H9 (cell line): ENCODE results near the gene ARHGEF17. TPM values are rescaled to one million over a fixed set of nuclear protein-coding genes. Genes with fewer than 3 reads are reported as not detected.

Experiments used
- DNase-seq: peaks from one replicate; pipeline ENCODE4 v3.0.0-alpha.2; 2017
- H2AFZ ChIP-seq: one replicate; pipeline ENCODE4 v1.6.1; 2013; ENCODE audit warnings: mild to moderate bottlenecking, low read length, control low read depth, moderate library complexity
- H2AK5ac ChIP-seq: 2 replicates; pipeline ENCODE4 v1.6.1; 2013; ENCODE audit warnings: low read length, control low read depth, mixed read lengths; ENCODE audit not compliant: insufficient read length
- H2BK120ac ChIP-seq: one replicate; pipeline ENCODE4 v1.6.1; 2013; ENCODE audit warnings: low read depth, mild to moderate bottlenecking, low read length, control low read depth, inconsistent platforms; ENCODE audit not compliant: poor library complexity, severe bottlenecking
- H2BK12ac ChIP-seq: 2 replicates; pipeline ENCODE4 v1.6.1; 2013; ENCODE audit warnings: low read length, control low read depth, mixed read lengths, low read depth; ENCODE audit not compliant: insufficient read length
- H2BK15ac ChIP-seq: 2 replicates; pipeline ENCODE4 v1.6.1; 2013; ENCODE audit warnings: low read depth, low read length, control low read depth
- H2BK20ac ChIP-seq: one replicate; pipeline ENCODE4 v1.6.1; 2013; ENCODE audit warnings: low read depth, mild to moderate bottlenecking, low read length, control low read depth, inconsistent platforms; ENCODE audit not compliant: poor library complexity, severe bottlenecking
- H2BK5ac ChIP-seq: 2 replicates; pipeline ENCODE4 v1.6.1; 2013; ENCODE audit warnings: low read length, control low read depth, mixed read lengths; ENCODE audit not compliant: insufficient read length
- H3K14ac ChIP-seq: 2 replicates; pipeline ENCODE4 v1.6.1; 2013; ENCODE audit warnings: low read length, control low read depth; ENCODE audit not compliant: insufficient read depth
- H3K18ac ChIP-seq: 2 replicates; pipeline ENCODE4 v1.6.1; 2013; ENCODE audit warnings: low read depth, mild to moderate bottlenecking, mixed read lengths, low read length, control low read depth; ENCODE audit not compliant: insufficient read length
- H3K23ac ChIP-seq: 2 replicates; pipeline ENCODE4 v1.6.1; 2013; ENCODE audit warnings: low read length, control low read depth, mixed read lengths, low read depth; ENCODE audit not compliant: insufficient read length
- H3K23me2 ChIP-seq: 2 replicates; pipeline ENCODE4 v1.6.1; 2013; ENCODE audit warnings: low read depth, mild to moderate bottlenecking, mixed read lengths, low read length, control low read depth; ENCODE audit not compliant: insufficient read length, poor library complexity, severe bottlenecking
- H3K27ac ChIP-seq: 2 replicates; pipeline ENCODE4 v1.5.1; 2013; ENCODE audit warnings: low read length, control low read depth, mixed read lengths, low read depth; ENCODE audit not compliant: insufficient read length
- H3K27me3 ChIP-seq: 2 replicates; pipeline ENCODE4 v1.6.1; 2013; ENCODE audit warnings: low read length, control low read depth, inconsistent platforms; ENCODE audit not compliant: insufficient read depth
- H3K4ac ChIP-seq: 2 replicates; pipeline ENCODE4 v1.6.1; 2013; ENCODE audit warnings: low read depth, mild to moderate bottlenecking, control low read depth, inconsistent platforms, low read length, moderate library complexity
- H3K4me1 ChIP-seq: 2 replicates; pipeline ENCODE4 v1.6.1; 2013; ENCODE audit warnings: low read length, control low read depth, inconsistent platforms; ENCODE audit not compliant: insufficient read depth
- H3K4me2 ChIP-seq: 2 replicates; pipeline ENCODE4 v1.6.1; 2013; ENCODE audit warnings: low read length, control low read depth, mixed read lengths; ENCODE audit not compliant: insufficient read length, insufficient read depth
- H3K56ac ChIP-seq: 2 replicates; pipeline ENCODE4 v1.6.1; 2013; ENCODE audit warnings: low read depth, mild to moderate bottlenecking, mixed read lengths, low read length, control low read depth; ENCODE audit not compliant: insufficient read length
- H3K79me1 ChIP-seq: 2 replicates; pipeline ENCODE4 v1.6.1; 2013; ENCODE audit warnings: low read depth, mild to moderate bottlenecking, moderate library complexity, low read length, control low read depth, inconsistent platforms; ENCODE audit not compliant: insufficient read depth, poor library complexity, severe bottlenecking
- H3K79me2 ChIP-seq: 2 replicates; pipeline ENCODE4 v1.6.1; 2013; ENCODE audit warnings: low read length, control low read depth, inconsistent platforms; ENCODE audit not compliant: insufficient read depth
- H3K9ac ChIP-seq: 2 replicates; pipeline ENCODE4 v1.6.1; 2013; ENCODE audit warnings: low read length, control low read depth, mixed read lengths; ENCODE audit not compliant: insufficient read length; ENCODE audit errors: extremely low read depth
- H3K9me3 ChIP-seq: one replicate; pipeline ENCODE4 v1.6.1; 2013; ENCODE audit warnings: low read depth, low read length, inconsistent platforms; ENCODE audit not compliant: control insufficient read depth
- H3T11ph ChIP-seq: one replicate; pipeline ENCODE4 v1.6.1; 2013; ENCODE audit warnings: mild to moderate bottlenecking, low read length, control low read depth, inconsistent platforms
- H4K20me1 ChIP-seq: one replicate; pipeline ENCODE4 v1.6.1; 2013; ENCODE audit not compliant: control insufficient read depth, insufficient read length, insufficient read depth
- H4K5ac ChIP-seq: 2 replicates; pipeline ENCODE4 v1.6.1; 2013; ENCODE audit warnings: low read depth, mild to moderate bottlenecking, mixed read lengths, low read length, control low read depth; ENCODE audit not compliant: insufficient read length
- H4K8ac ChIP-seq: replicated peaks from 2 replicates; pipeline ENCODE4 v1.6.1; 2013; ENCODE audit warnings: low read length, control low read depth, mixed read lengths, low read depth; ENCODE audit not compliant: insufficient read length
- H4K91ac ChIP-seq: 2 replicates; pipeline ENCODE4 v1.6.1; 2013; ENCODE audit warnings: low read depth, mild to moderate bottlenecking, moderate library complexity, mixed read lengths, low read length, control low read depth; ENCODE audit not compliant: insufficient read length
- H3K27ac Mint-ChIP-seq, 3 experiments: 2 replicates in 2 of 3; 3 replicates in 1 of 3; pipeline ENCODE4 v1.8.0; 2020 to 2021; ENCODE audit warnings: mixed read lengths in 3 of 3, mild to moderate bottlenecking in 1 of 3, moderate library complexity in 1 of 3
- H3K27me3 Mint-ChIP-seq: 2 replicates; pipeline ENCODE4 v1.8.0; 2021; ENCODE audit warnings: low read depth, mild to moderate bottlenecking, moderate library complexity, mixed read lengths
- H3K36me3 Mint-ChIP-seq, 3 experiments: 2 replicates in 2 of 3; 3 replicates in 1 of 3; pipeline ENCODE4 v1.8.0; 2020 to 2021; ENCODE audit warnings: low read depth in 3 of 3, mixed read lengths in 3 of 3; ENCODE audit not compliant: insufficient read depth in 1 of 3
- H3K4me1 Mint-ChIP-seq, 2 experiments: 2 replicates each; pipeline ENCODE4 v1.8.0; 2020; ENCODE audit warnings: mixed read lengths in 2 of 2
- H3K4me3 Mint-ChIP-seq, 2 experiments: 2 replicates in 1 of 2; 3 replicates in 1 of 2; pipeline ENCODE4 v1.8.0; 2020 to 2021; ENCODE audit warnings: mild to moderate bottlenecking in 2 of 2, mixed read lengths in 2 of 2, moderate library complexity in 1 of 2
- H3K9me3 Mint-ChIP-seq, 2 experiments: 2 replicates in 1 of 2; 3 replicates in 1 of 2; pipeline ENCODE4 v1.8.0; 2020; ENCODE audit warnings: mild to moderate bottlenecking in 2 of 2, mixed read lengths in 2 of 2, moderate library complexity in 1 of 2
- WGBS: extraction: QIAGEN DNeasy Blood & Tissue Kit; methylation state at CpG from one replicate; pipeline ENCODE4 v1.1.7; 2013; ENCODE audit warnings: missing lambda C conversion rate, low lambda C conversion rate, mixed read lengths; ENCODE audit not compliant: insufficient read length; ENCODE audit errors: extremely low coverage; 5-methylcytosine and 5-hydroxymethylcytosine counted together
- total RNA-seq: library from RNA; stranded (reverse); gene quantifications from 2 replicates; pipeline ENCODE4 v1.2.1, GENCODE V29; 2021
- TF ChIP-seq, protein P1 (sequence below): fragments of 200-600 bp; sonication (generic); conservative IDR thresholded peaks from 3 replicates; pipeline ENCODE4 v1.8.0; 2021; ENCODE audit warnings: antibody characterized with exemption, mild to moderate bottlenecking

ARHGEF17 gene
- total RNA-seq, 1 experiment from 2014 or later: 7.4 TPM

DNA sequence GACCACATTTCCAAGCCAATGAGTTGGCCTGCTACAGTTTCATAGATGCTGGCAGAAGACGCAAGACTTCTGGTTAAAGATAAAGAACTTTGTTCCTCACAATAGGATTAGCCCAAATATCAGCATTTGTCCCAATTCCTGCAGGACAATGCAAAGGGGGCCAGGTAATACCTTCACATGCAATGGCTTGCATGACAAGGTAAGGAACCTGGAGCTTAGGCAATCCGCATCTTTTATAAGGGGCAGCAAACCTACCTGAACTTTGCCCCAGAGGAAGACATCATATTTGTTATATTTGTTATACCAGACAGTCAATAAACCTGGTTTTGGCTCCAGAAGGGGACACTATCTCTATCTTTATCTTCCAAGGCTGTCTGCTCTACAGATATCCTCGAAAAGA lies 30.6 kb upstream of the ARHGEF17 start:
- H4K20me1 ChIP-seq: no peaks in the 10 kb centered on the region
- Mint-ChIP-seq H3K36me3 (no peaks in the 10 kb centered on the region), H3K9me3 (no peaks in the 10 kb centered on the region), H3K4me3 (no peak overlapping the region), H3K4me1 (peaks cover 10 to 25% of the 10 kb centered on the region in 2 experiments), H3K27me3 (peaks cover 9% of the 10 kb centered on the region), H3K27ac (no peak overlapping the region)
- no peak overlapping the region for H3K18ac ChIP-seq
- H2BK20ac ChIP-seq: no peak overlapping the region
- no peaks in the 10 kb centered on the region for H3K79me1 ChIP-seq
- no peak overlapping the region for H3K4ac ChIP-seq
- DNase-seq: no peak
- H3K27me3 ChIP-seq: no peaks in the 10 kb centered on the region
- no peak overlapping the region for H4K8ac ChIP-seq
- H2AFZ ChIP-seq: no peak overlapping the region
- no peak overlapping the region for H3K27ac ChIP-seq
- TF ChIP-seq, protein P1, sequence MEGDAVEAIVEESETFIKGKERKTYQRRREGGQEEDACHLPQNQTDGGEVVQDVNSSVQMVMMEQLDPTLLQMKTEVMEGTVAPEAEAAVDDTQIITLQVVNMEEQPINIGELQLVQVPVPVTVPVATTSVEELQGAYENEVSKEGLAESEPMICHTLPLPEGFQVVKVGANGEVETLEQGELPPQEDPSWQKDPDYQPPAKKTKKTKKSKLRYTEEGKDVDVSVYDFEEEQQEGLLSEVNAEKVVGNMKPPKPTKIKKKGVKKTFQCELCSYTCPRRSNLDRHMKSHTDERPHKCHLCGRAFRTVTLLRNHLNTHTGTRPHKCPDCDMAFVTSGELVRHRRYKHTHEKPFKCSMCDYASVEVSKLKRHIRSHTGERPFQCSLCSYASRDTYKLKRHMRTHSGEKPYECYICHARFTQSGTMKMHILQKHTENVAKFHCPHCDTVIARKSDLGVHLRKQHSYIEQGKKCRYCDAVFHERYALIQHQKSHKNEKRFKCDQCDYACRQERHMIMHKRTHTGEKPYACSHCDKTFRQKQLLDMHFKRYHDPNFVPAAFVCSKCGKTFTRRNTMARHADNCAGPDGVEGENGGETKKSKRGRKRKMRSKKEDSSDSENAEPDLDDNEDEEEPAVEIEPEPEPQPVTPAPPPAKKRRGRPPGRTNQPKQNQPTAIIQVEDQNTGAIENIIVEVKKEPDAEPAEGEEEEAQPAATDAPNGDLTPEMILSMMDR: no peak
- no peaks in the 10 kb centered on the region for H3K4me1 ChIP-seq
- H4K5ac ChIP-seq: no peak overlapping the region
- no peak overlapping the region for H3K56ac ChIP-seq
- no peak overlapping the region for H2BK5ac ChIP-seq
- no peaks in the 10 kb centered on the region for H3K79me2 ChIP-seq
- H3K23ac ChIP-seq: no peak overlapping the region
- H3K23me2 ChIP-seq: no peaks in the 10 kb centered on the region
- H3T11ph ChIP-seq: no peak overlapping the region
- no peak overlapping the region for H3K4me2 ChIP-seq
- H3K14ac ChIP-seq: no peak overlapping the region
- no peak overlapping the region for H2BK120ac ChIP-seq
- no peak overlapping the region for H2BK12ac ChIP-seq
- WGBS: no CpG with 5 or more reads among the region's 3 CpGs
- no peak overlapping the region for H3K9ac ChIP-seq
- no peak overlapping the region for H2AK5ac ChIP-seq
- H3K9me3 ChIP-seq: no peaks in the 10 kb centered on the region
- no peak overlapping the region for H4K91ac ChIP-seq
- no peak overlapping the region for H2BK15ac ChIP-seq
